ENCODE data around the gene SORBS1.
A peak's percentile ranks its signal among the peaks of the same experiment; 100 is the strongest.

Gene SORBS1

DNA sequence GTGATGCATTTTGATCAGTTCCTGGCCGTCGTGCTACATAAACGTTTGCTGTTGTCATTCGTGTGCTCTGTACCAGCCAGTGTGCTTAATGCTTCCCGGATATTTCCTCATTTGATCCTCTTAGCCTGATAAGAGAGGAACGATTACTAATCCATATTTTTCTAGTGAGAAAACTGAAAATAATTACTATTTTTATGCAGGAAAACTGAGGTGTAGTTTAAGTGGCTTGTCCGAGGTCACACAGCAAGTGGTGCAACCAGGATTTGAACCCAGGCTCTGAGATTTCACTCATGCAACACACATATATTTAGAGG lies 650 bp upstream of the SORBS1 start:
- TF ChIP-seq, protein P1, sequence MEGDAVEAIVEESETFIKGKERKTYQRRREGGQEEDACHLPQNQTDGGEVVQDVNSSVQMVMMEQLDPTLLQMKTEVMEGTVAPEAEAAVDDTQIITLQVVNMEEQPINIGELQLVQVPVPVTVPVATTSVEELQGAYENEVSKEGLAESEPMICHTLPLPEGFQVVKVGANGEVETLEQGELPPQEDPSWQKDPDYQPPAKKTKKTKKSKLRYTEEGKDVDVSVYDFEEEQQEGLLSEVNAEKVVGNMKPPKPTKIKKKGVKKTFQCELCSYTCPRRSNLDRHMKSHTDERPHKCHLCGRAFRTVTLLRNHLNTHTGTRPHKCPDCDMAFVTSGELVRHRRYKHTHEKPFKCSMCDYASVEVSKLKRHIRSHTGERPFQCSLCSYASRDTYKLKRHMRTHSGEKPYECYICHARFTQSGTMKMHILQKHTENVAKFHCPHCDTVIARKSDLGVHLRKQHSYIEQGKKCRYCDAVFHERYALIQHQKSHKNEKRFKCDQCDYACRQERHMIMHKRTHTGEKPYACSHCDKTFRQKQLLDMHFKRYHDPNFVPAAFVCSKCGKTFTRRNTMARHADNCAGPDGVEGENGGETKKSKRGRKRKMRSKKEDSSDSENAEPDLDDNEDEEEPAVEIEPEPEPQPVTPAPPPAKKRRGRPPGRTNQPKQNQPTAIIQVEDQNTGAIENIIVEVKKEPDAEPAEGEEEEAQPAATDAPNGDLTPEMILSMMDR (IDR thresholded peaks at IDR 0.05; ENCODE audit: poor library complexity, severe bottlenecking) = no peak
- H3K4me1 ChIP-seq (ENCODE audit: insufficient read depth, poor library complexity, severe bottlenecking) = no peaks in the 10 kb centered on the region
- no peak overlapping the region for H3K27ac ChIP-seq (ENCODE audit: poor library complexity, severe bottlenecking)
- peak overlapping the region; percentile 55 for H3K4me3 ChIP-seq (ENCODE audit: severe bottlenecking)
- no peaks in the 10 kb centered on the region for H3K9me3 ChIP-seq (ENCODE audit: severe bottlenecking)
- H3K27me3 ChIP-seq (ENCODE audit: insufficient read depth, poor library complexity, severe bottlenecking) = peaks cover 9% of the 10 kb centered on the region
- DNase-seq (ENCODE audit: low spot score) = no peak
- ATAC-seq (ENCODE audit: low read depth) = no peak
- H3K36me3 ChIP-seq (ENCODE audit: low read depth) = no peaks in the 10 kb centered on the region

DNA sequence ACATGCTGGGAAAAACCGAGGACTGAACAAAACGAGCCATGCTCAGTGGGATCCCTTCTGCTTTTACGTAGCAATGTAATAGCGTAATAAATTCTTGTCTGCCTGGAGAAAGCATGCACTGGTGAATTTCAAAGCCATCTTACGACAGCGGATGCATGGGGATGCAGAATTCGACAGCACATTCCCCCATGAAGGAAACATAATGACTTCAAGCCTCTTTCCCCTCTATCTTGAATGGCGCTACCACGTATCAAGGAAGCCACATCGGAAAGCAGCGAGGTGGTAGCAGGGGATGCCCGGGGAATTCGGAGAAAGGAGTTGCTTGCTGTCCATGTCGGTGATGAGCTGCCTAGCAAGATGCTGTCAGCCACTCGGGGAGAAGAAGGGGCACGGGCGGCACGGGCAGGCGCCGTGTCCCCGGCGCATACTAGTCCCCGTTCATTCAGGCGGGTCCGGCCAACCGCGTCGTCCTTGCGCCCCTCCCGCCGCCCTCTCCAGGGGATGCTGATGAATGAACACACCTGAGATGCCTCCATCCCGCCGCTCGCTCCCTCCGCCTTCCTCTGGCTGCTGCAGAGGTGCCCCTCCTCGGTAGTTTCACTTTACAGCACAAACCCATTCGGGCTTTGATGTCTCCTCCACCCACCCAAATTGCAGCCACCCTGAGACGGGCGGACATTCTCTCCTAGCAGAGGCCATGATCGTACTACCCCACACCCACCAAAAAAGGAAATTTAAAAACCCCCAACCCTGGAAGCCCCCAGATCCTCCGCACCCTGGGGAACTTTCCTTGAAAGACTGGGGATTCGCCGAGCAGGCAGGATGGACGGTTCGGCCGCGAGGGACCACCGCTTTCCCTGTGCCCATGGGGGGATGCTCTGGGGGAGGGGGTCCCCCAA lies 644 bp downstream of the SORBS1 start:
- peak; percentile 28; the same call in 2 of the 3 replicates for ATAC-seq (ENCODE audit: low read depth)
- Histone ChIP-seq H3K27ac (ENCODE audit: poor library complexity, severe bottlenecking) (no peak overlapping the region), H3K27me3 (ENCODE audit: insufficient read depth, poor library complexity, severe bottlenecking) (peaks cover 9% of the 10 kb centered on the region), H3K4me1 (ENCODE audit: insufficient read depth, poor library complexity, severe bottlenecking) (no peaks in the 10 kb centered on the region), H3K36me3 (ENCODE audit: low read depth) (no peaks in the 10 kb centered on the region), H3K4me3 (ENCODE audit: severe bottlenecking) (peak overlapping the region; percentile 55), H3K9me3 (ENCODE audit: severe bottlenecking) (no peaks in the 10 kb centered on the region)
- TF ChIP-seq, protein P1 (IDR thresholded peaks at IDR 0.05; ENCODE audit: poor library complexity, severe bottlenecking) = no peak
- peak; percentile 70 for DNase-seq (ENCODE audit: low spot score)

DNA sequence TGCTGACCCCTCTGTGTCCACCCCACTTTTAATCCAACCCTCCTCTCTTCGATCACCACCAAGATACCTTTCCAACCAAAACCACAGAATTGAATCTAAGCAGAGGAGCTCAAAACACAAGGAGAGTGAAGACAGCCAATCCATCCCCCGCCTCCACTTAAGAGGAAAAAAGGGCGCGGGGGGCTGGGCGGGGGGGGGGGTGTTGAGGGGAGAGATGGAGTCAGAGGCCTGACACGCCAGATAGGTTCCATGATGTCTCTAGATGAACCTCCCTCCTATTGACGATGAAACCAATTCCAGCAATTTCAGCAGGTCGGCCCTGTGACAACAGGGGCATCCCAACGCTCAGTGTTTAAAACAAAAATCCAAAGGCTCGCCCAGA lies 1.3 kb downstream of the SORBS1 start:
- TF ChIP-seq, protein P1 (IDR thresholded peaks at IDR 0.05; ENCODE audit: poor library complexity, severe bottlenecking) = no peak
- H3K36me3 ChIP-seq (ENCODE audit: low read depth) = no peaks in the 10 kb centered on the region
- no peak overlapping the region for H3K4me3 ChIP-seq (ENCODE audit: severe bottlenecking)
- ATAC-seq (ENCODE audit: low read depth) (no peak), DNase-seq (ENCODE audit: low spot score) (no peak)
- peaks cover 9% of the 10 kb centered on the region for H3K27me3 ChIP-seq (ENCODE audit: insufficient read depth, poor library complexity, severe bottlenecking)
- no peaks in the 10 kb centered on the region for H3K4me1 ChIP-seq (ENCODE audit: insufficient read depth, poor library complexity, severe bottlenecking)
- no peaks in the 10 kb centered on the region for H3K9me3 ChIP-seq (ENCODE audit: severe bottlenecking)
- no peak overlapping the region for H3K27ac ChIP-seq (ENCODE audit: poor library complexity, severe bottlenecking)

DNA sequence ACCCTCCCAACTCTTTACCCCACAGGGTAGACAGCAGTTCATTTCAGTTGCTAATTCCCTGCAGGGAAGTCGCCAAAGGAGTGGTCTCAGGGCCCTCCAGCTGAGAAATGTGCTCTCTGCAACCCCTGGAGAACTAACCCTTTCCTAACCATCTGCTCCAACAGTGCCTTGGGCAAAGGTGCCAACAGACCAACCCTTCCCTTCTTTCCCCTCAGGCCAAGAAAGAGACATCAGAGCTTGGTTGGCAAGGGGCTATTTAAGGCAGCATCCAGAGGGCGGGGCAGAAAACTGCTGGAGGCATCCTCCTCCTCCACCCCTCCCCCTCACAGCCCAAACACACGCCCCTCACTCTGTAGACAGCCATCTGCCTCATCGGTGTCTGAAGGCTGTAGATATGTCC lies 1.7 kb downstream of the SORBS1 start:
- no peak for DNase-seq (ENCODE audit: low spot score)

More for the DNA sequence above, 1.7 kb downstream of the SORBS1 start:
- Histone ChIP-seq H3K36me3 (ENCODE audit: low read depth) (no peaks in the 10 kb centered on the region), H3K9me3 (ENCODE audit: severe bottlenecking) (no peaks in the 10 kb centered on the region), H3K27me3 (ENCODE audit: insufficient read depth, poor library complexity, severe bottlenecking) (peaks cover 9% of the 10 kb centered on the region), H3K4me1 (ENCODE audit: insufficient read depth, poor library complexity, severe bottlenecking) (no peaks in the 10 kb centered on the region), H3K27ac (ENCODE audit: poor library complexity, severe bottlenecking) (no peak overlapping the region), H3K4me3 (ENCODE audit: severe bottlenecking) (no peak overlapping the region)
- no peak for ATAC-seq (ENCODE audit: low read depth)
- TF ChIP-seq, protein P1 (IDR thresholded peaks at IDR 0.05; ENCODE audit: poor library complexity, severe bottlenecking) = no peak

Measured in RWPE2 (cell line).